Vagina (tissue), 2 donors: Measurements from ENCODE around the gene LYPLAL1.

Experiments
- POLR2AphosphoS5 ChIP-seq, 2 donors: sonication (generic); formaldehyde crosslinking; IDR thresholded peaks; one replicate each; pipeline ENCODE4 v1.9.0; 2017; ENCODE audit warnings: antibody characterized with exemption in 2 of 2, mild to moderate bottlenecking in 2 of 2, low read depth in 1 of 2; ENCODE audit not compliant: insufficient read depth in 1 of 2
- TF ChIP-seq, protein P1 (sequence below), 3 experiments: fragments of 450-650 bp in 2 of 3; fragments of 200-600 bp in 1 of 3; sonication (generic) in 1 of 3; IDR thresholded peaks; one replicate each; pipeline ENCODE4 v1.5.1; 2017 to 2019; ENCODE audit warnings: antibody characterized with exemption in 3 of 3, mild to moderate bottlenecking in 2 of 3, moderate library complexity in 2 of 3

DNA sequence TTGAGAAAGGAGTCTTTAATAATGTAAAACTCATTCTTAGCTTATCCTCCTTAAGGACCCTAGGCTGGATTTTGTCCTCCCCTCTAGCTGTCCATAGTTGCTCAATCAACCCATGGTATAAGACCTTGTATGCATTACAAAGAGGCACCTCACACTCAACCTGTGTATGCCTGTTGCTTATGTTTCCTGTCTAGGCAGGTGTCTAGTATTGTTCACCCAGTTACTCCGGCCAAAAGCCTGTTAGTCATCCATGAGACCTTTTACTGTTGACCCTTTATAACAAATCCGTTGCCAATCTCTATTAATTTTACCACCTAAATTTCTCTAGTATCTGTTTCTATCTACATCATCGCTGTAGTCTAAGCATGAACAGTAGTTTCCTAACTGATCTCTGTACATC is 3.7 kb downstream of the LYPLAL1 start:
- TF ChIP-seq, protein P1, sequence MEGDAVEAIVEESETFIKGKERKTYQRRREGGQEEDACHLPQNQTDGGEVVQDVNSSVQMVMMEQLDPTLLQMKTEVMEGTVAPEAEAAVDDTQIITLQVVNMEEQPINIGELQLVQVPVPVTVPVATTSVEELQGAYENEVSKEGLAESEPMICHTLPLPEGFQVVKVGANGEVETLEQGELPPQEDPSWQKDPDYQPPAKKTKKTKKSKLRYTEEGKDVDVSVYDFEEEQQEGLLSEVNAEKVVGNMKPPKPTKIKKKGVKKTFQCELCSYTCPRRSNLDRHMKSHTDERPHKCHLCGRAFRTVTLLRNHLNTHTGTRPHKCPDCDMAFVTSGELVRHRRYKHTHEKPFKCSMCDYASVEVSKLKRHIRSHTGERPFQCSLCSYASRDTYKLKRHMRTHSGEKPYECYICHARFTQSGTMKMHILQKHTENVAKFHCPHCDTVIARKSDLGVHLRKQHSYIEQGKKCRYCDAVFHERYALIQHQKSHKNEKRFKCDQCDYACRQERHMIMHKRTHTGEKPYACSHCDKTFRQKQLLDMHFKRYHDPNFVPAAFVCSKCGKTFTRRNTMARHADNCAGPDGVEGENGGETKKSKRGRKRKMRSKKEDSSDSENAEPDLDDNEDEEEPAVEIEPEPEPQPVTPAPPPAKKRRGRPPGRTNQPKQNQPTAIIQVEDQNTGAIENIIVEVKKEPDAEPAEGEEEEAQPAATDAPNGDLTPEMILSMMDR (IDR thresholded peaks at IDR 0.05), result no peak
- peak in 1 of 2 donors; percentile 49 for TF ChIP-seq POLR2AphosphoS5 (IDR thresholded peaks at IDR 0.05; ENCODE audit: insufficient read depth in 1 of 2, low read depth in 1 of 2)
